Mesendoderm (in vitro differentiated cells): ENCODE results near the gene RPS19.

Source experiments
- DNase-seq: peaks from one replicate; pipeline ENCODE4 v3.0.0; 2013
- H2AK5ac ChIP-seq: 2 replicates; pipeline ENCODE4 v1.6.1; 2013; ENCODE audit warnings: low read length, inconsistent platforms
- H2BK120ac ChIP-seq: 2 replicates; pipeline ENCODE4 v1.6.1; 2013; ENCODE audit warnings: low read depth, mild to moderate bottlenecking, low read length, moderate library complexity, mixed read lengths
- H2BK15ac ChIP-seq: replicated peaks from 2 replicates; pipeline ENCODE4 v1.6.1; 2013; ENCODE audit warnings: low read depth, mild to moderate bottlenecking, moderate library complexity
- H2BK5ac ChIP-seq: 2 replicates; pipeline ENCODE4 v1.6.1; 2013; ENCODE audit warnings: low read length, inconsistent platforms
- H3K18ac ChIP-seq: 2 replicates; pipeline ENCODE4 v1.6.1; 2013; ENCODE audit warnings: mild to moderate bottlenecking, low read length, mixed read lengths
- H3K23ac ChIP-seq: one replicate; pipeline ENCODE4 v1.6.1; 2013; ENCODE audit warnings: low read length
- H3K27ac ChIP-seq: 2 replicates; pipeline ENCODE4 v1.5.1; 2013; ENCODE audit warnings: low read depth, mild to moderate bottlenecking, inconsistent platforms, low read length, moderate library complexity
- H3K27me3 ChIP-seq: 2 replicates; pipeline ENCODE4 v1.6.1; 2013; ENCODE audit warnings: low read length, control low read depth, mild to moderate bottlenecking, inconsistent platforms; ENCODE audit not compliant: insufficient read depth, poor library complexity
- H3K36me3 ChIP-seq: 2 replicates; pipeline ENCODE4 v1.6.1; 2013; ENCODE audit warnings: low read length, inconsistent platforms; ENCODE audit not compliant: control insufficient read depth, insufficient read depth
- H3K4ac ChIP-seq: one replicate; pipeline ENCODE4 v1.6.1; 2013; ENCODE audit warnings: low read depth, mild to moderate bottlenecking, low read length, moderate library complexity
- H3K4me1 ChIP-seq: 2 replicates; pipeline ENCODE4 v1.6.1; 2013; ENCODE audit warnings: low read depth, low read length, inconsistent platforms; ENCODE audit not compliant: control insufficient read depth
- H3K4me2 ChIP-seq: 2 replicates; pipeline ENCODE4 v1.6.1; 2013; ENCODE audit warnings: low read length
- H3K4me3 ChIP-seq: 2 replicates; pipeline ENCODE4 v1.5.1; 2013; ENCODE audit warnings: mild to moderate bottlenecking, low read length
- H3K56ac ChIP-seq: one replicate; pipeline ENCODE4 v1.6.1; 2013; ENCODE audit warnings: low read length
- H3K79me1 ChIP-seq: 2 replicates; pipeline ENCODE4 v1.6.1; 2013; ENCODE audit warnings: low read length, inconsistent platforms
- H3K79me2 ChIP-seq: 2 replicates; pipeline ENCODE4 v1.6.1; 2013; ENCODE audit warnings: mild to moderate bottlenecking, low read length; ENCODE audit not compliant: control insufficient read depth, insufficient read depth
- H3K9ac ChIP-seq: 2 replicates; pipeline ENCODE4 v1.6.1; 2013; ENCODE audit warnings: low read length, inconsistent platforms
- H4K5ac ChIP-seq: one replicate; pipeline ENCODE4 v1.6.1; 2013; ENCODE audit warnings: low read length
- H4K8ac ChIP-seq: one replicate; pipeline ENCODE4 v1.6.1; 2013; ENCODE audit warnings: low read depth, mild to moderate bottlenecking, control low read depth, low read length, moderate library complexity
- WGBS: extraction: QIAGEN DNeasy Blood & Tissue Kit; methylation state at CpG from one replicate; pipeline ENCODE4 v1.1.7; 2013; ENCODE audit warnings: low lambda C conversion rate, missing lambda C conversion rate; ENCODE audit not compliant: insufficient coverage; ENCODE audit errors: extremely low coverage; 5-methylcytosine and 5-hydroxymethylcytosine counted together

The RPS19 gene

GRCh38 chr19:41849067-41849466 lies 11.0 kb upstream of the RPS19 start:
- Histone ChIP-seq H3K4me1 (peaks cover 4% of the 10 kb centered on the region), H3K23ac (no peak overlapping the region), H3K4ac (no peak overlapping the region), H3K79me1 (no peaks in the 10 kb centered on the region), H2AK5ac (no peak overlapping the region), H3K18ac (no peak overlapping the region), H3K4me2 (no peak overlapping the region), H3K27ac (no peak overlapping the region), H3K79me2 (no peaks in the 10 kb centered on the region), H3K56ac (no peak overlapping the region), H4K5ac (no peak overlapping the region), H3K36me3 (no peaks in the 10 kb centered on the region), H2BK5ac (no peak overlapping the region), H3K27me3 (no peaks in the 10 kb centered on the region), H3K9ac (no peak overlapping the region), H4K8ac (no peak overlapping the region), H2BK120ac (no peak overlapping the region), H3K4me3 (no peak overlapping the region), H2BK15ac (no peak overlapping the region)
- no peak for DNase-seq
- WGBS, result no CpG with 5 or more reads among the region's 2 CpGs

GRCh38 chr19:41850381-41850780 lies 9.7 kb upstream of the RPS19 start:
- H3K4me3 ChIP-seq, result no peak overlapping the region
- H2BK5ac ChIP-seq, result no peak overlapping the region
- no peaks in the 10 kb centered on the region for H3K79me1 ChIP-seq
- H4K8ac ChIP-seq, result no peak overlapping the region
- H3K23ac ChIP-seq, result no peak overlapping the region
- no peak overlapping the region for H2AK5ac ChIP-seq
- H3K27me3 ChIP-seq, result no peaks in the 10 kb centered on the region
- H2BK120ac ChIP-seq, result no peak overlapping the region
- H3K4ac ChIP-seq, result no peak overlapping the region
- H3K36me3 ChIP-seq, result no peaks in the 10 kb centered on the region
- H3K56ac ChIP-seq, result no peak overlapping the region
- no peak overlapping the region for H3K18ac ChIP-seq
- peaks cover 4% of the 10 kb centered on the region for H3K4me1 ChIP-seq
- no peak overlapping the region for H3K4me2 ChIP-seq
- H2BK15ac ChIP-seq, result no peak overlapping the region
- DNase-seq, result no peak
- H3K9ac ChIP-seq, result no peak overlapping the region
- no peaks in the 10 kb centered on the region for H3K79me2 ChIP-seq
- no peak overlapping the region for H3K27ac ChIP-seq
- no CpG with 5 or more reads among the region's 5 CpGs for WGBS
- H4K5ac ChIP-seq, result no peak overlapping the region

- Histone ChIP-seq H3K27me3 (no peaks in the 10 kb centered on the region), H3K27ac (no peak overlapping the region), H4K8ac (no peak overlapping the region), H2AK5ac (no peak overlapping the region), H4K5ac (no peak overlapping the region), H3K9ac (no peak overlapping the region), H2BK15ac (no peak overlapping the region), H3K4me3 (no peak overlapping the region), H3K56ac (no peak overlapping the region), H3K4ac (no peak overlapping the region), H3K4me1 (peaks cover 4% of the 10 kb centered on the region), H3K18ac (no peak overlapping the region), H3K36me3 (no peaks in the 10 kb centered on the region), H3K4me2 (no peak overlapping the region), H3K79me2 (no peaks in the 10 kb centered on the region), H3K23ac (no peak overlapping the region), H2BK5ac (no peak overlapping the region), H2BK120ac (no peak overlapping the region), H3K79me1 (no peaks in the 10 kb centered on the region)
- DNase-seq, result no peak
- WGBS, result no CpG with 5 or more reads among the region's 4 CpGs
Observed at GRCh38 chr19:41851456-41851855, 8.6 kb upstream of the RPS19 start.

- Histone ChIP-seq H2BK5ac (no peak overlapping the region), H3K4me1 (peaks cover 4% of the 10 kb centered on the region), H3K27ac (no peak overlapping the region), H2AK5ac (no peak overlapping the region), H3K4ac (no peak overlapping the region), H3K9ac (no peak overlapping the region), H3K18ac (no peak overlapping the region), H3K23ac (no peak overlapping the region), H3K27me3 (no peaks in the 10 kb centered on the region), H3K56ac (no peak overlapping the region), H2BK15ac (no peak overlapping the region), H3K79me1 (no peaks in the 10 kb centered on the region), H4K5ac (no peak overlapping the region), H3K79me2 (no peaks in the 10 kb centered on the region), H3K36me3 (no peaks in the 10 kb centered on the region), H3K4me3 (no peak overlapping the region), H4K8ac (no peak overlapping the region), H2BK120ac (no peak overlapping the region), H3K4me2 (no peak overlapping the region)
- WGBS, result no CpG with 5 or more reads among the region's 2 CpGs
- no peak for DNase-seq
Observed at GRCh38 chr19:41853344-41853743, 6.7 kb upstream of the RPS19 start.

GRCh38 chr19:41853768-41854167 lies 6.3 kb upstream of the RPS19 start:
- no peak overlapping the region for H2BK120ac ChIP-seq

GRCh38 chr19:41859213-41859617 lies 840 bp upstream of the RPS19 start:
- Histone ChIP-seq H3K4me1 (peaks cover 8% of the 10 kb centered on the region), H3K18ac (no peak overlapping the region), H3K27ac (no peak overlapping the region), H4K8ac (no peak overlapping the region), H3K9ac (peak overlapping the region; percentile 19), H2AK5ac (no peak overlapping the region), H3K56ac (no peak overlapping the region), H3K4me2 (no peak overlapping the region), H3K79me1 (peaks cover 18% of the 10 kb centered on the region), H3K4me3 (no peak overlapping the region), H3K36me3 (peaks cover 19% of the 10 kb centered on the region), H3K79me2 (peaks cover 38% of the 10 kb centered on the region), H4K5ac (no peak overlapping the region), H2BK5ac (no peak overlapping the region), H3K4ac (no peak overlapping the region), H2BK15ac (no peak overlapping the region), H3K27me3 (no peaks in the 10 kb centered on the region), H3K23ac (no peak overlapping the region), H2BK120ac (no peak overlapping the region)
- WGBS, result no CpG with 5 or more reads among the region's 8 CpGs
- no peak for DNase-seq

More at GRCh38 chr19:41853768-41854167, 6.3 kb upstream of the RPS19 start:
- no peaks in the 10 kb centered on the region for H3K36me3 ChIP-seq
- H3K23ac ChIP-seq, result no peak overlapping the region
- no peak overlapping the region for H4K8ac ChIP-seq
- H3K56ac ChIP-seq, result no peak overlapping the region
- H3K79me1 ChIP-seq, result no peaks in the 10 kb centered on the region
- no CpG with 5 or more reads among the region's 2 CpGs for WGBS
- no peak overlapping the region for H2BK15ac ChIP-seq
- H3K4me3 ChIP-seq, result no peak overlapping the region
- DNase-seq, result no peak
- H3K18ac ChIP-seq, result no peak overlapping the region
- no peak overlapping the region for H4K5ac ChIP-seq
- no peaks in the 10 kb centered on the region for H3K79me2 ChIP-seq
- H3K4me1 ChIP-seq, result peaks cover 4% of the 10 kb centered on the region
- H3K4me2 ChIP-seq, result no peak overlapping the region
- H3K27me3 ChIP-seq, result no peaks in the 10 kb centered on the region
- no peak overlapping the region for H2BK5ac ChIP-seq
- H3K4ac ChIP-seq, result no peak overlapping the region
- H3K9ac ChIP-seq, result no peak overlapping the region
- H2AK5ac ChIP-seq, result no peak overlapping the region
- no peak overlapping the region for H3K27ac ChIP-seq
